SK-N-SH treated with all-trans-retinoic acid at 6 μM for 48 hours (cell line): ENCODE results near the gene SLC39A3.

Source experiments
- ATAC-seq: fragments of 200-7000 bp; cut with Tn5 transposase; 3 replicates; pipeline ENCODE4 v1.9.1; 2020; ENCODE audit warnings: mild to moderate bottlenecking, moderate library complexity
- ARNTL ChIP-seq: fragments of 450-650 bp; formaldehyde crosslinking; IDR thresholded peaks from 2 replicates; pipeline ENCODE4 v1.5.0; 2020; ENCODE audit warnings: low read depth, mild to moderate bottlenecking, moderate library complexity, borderline replicate concordance
- BACH2 ChIP-seq: fragments of 250-450 bp; sonication (Bioruptor Pico); IDR thresholded peaks from 2 replicates; pipeline ENCODE4 v1.9.0; 2021; ENCODE audit warnings: mild to moderate bottlenecking, borderline replicate concordance
- CREB5 ChIP-seq: fragments of 250-450 bp; sonication (Bioruptor Pico); IDR thresholded peaks from 2 replicates; pipeline ENCODE4 v1.5.1; 2020; ENCODE audit warnings: low read depth, mild to moderate bottlenecking, moderate library complexity
- CSDC2 ChIP-seq: fragments of 250-450 bp; sonication (Bioruptor Pico); IDR thresholded peaks from 2 replicates; pipeline ENCODE4 v1.5.0; 2020; ENCODE audit warnings: mild to moderate bottlenecking, moderate library complexity
- CSRNP3 ChIP-seq: fragments of 250-450 bp; sonication (Bioruptor Pico); IDR thresholded peaks from 2 replicates; pipeline ENCODE4 v1.5.1; 2021; ENCODE audit warnings: mild to moderate bottlenecking, moderate library complexity
- ESRRG ChIP-seq: fragments of 250-450 bp; sonication (Bioruptor Pico); IDR thresholded peaks from 2 replicates; pipeline ENCODE4 v1.6.1; 2021; ENCODE audit warnings: mild to moderate bottlenecking
- GLIS3 ChIP-seq: fragments of 250-450 bp; sonication (Bioruptor Pico); IDR thresholded peaks from 2 replicates; pipeline ENCODE4 v1.5.0; 2020; ENCODE audit warnings: mild to moderate bottlenecking, moderate library complexity
- ISL1 ChIP-seq: fragments of 250-450 bp; sonication (Bioruptor Pico); IDR thresholded peaks from 2 replicates; pipeline ENCODE4 v2.1.2; 2022; ENCODE audit warnings: mild to moderate bottlenecking, moderate library complexity
- OSR1 ChIP-seq: fragments of 250-450 bp; sonication (Bioruptor Pico); IDR thresholded peaks from 2 replicates; pipeline ENCODE4 v1.8.0; 2022; ENCODE audit warnings: moderate library complexity, mild to moderate bottlenecking, inconsistent platforms
- PATZ1 ChIP-seq: fragments of 250-450 bp; sonication (Bioruptor Pico); IDR thresholded peaks from 2 replicates; pipeline ENCODE4 v1.8.0; 2020; ENCODE audit warnings: mild to moderate bottlenecking, moderate library complexity, borderline replicate concordance
- PPARA ChIP-seq: fragments of 250-450 bp; sonication (Bioruptor Pico); IDR thresholded peaks from 2 replicates; pipeline ENCODE4 v1.5.0; 2020; ENCODE audit warnings: mild to moderate bottlenecking, borderline replicate concordance
- RARB ChIP-seq: fragments of 250-450 bp; sonication (Bioruptor Pico); IDR thresholded peaks from 2 replicates; pipeline ENCODE4 v1.8.0; 2021; ENCODE audit warnings: mild to moderate bottlenecking, moderate library complexity
- SNAI2 ChIP-seq: fragments of 250-450 bp; sonication (Bioruptor Pico); IDR thresholded peaks from 2 replicates; pipeline ENCODE4 v1.5.0; 2020; ENCODE audit warnings: mild to moderate bottlenecking, moderate library complexity
- TCF4 ChIP-seq: fragments of 250-450 bp; sonication (Bioruptor Pico); IDR thresholded peaks from 2 replicates; pipeline ENCODE4 v1.8.0; 2021; ENCODE audit warnings: mild to moderate bottlenecking, moderate library complexity, borderline replicate concordance
- TSHZ2 ChIP-seq: fragments of 250-450 bp; sonication (Bioruptor Pico); IDR thresholded peaks from 2 replicates; pipeline ENCODE4 v1.5.0; 2020; ENCODE audit warnings: mild to moderate bottlenecking, moderate library complexity
- ZC3H10 ChIP-seq: fragments of 250-450 bp; sonication (Bioruptor Pico); IDR thresholded peaks from 2 replicates; pipeline ENCODE4 v1.5.1; 2021; ENCODE audit warnings: mild to moderate bottlenecking, moderate library complexity
- ZFP3 ChIP-seq: fragments of 250-450 bp; sonication (Bioruptor Pico); IDR thresholded peaks from 2 replicates; pipeline ENCODE4 v1.5.0; 2020; ENCODE audit warnings: mild to moderate bottlenecking, moderate library complexity
- ZFP30 ChIP-seq: fragments of 450-650 bp; formaldehyde crosslinking; IDR thresholded peaks from 2 replicates; pipeline ENCODE4 v1.5.0; 2022; ENCODE audit warnings: mild to moderate bottlenecking, moderate library complexity
- ZNF565 ChIP-seq: fragments of 450-650 bp; formaldehyde crosslinking; conservative IDR thresholded peaks from 2 replicates; pipeline ENCODE4 v1.5.0; 2020; ENCODE audit warnings: low read depth, mild to moderate bottlenecking, moderate library complexity

SLC39A3 gene

GRCh38 chr19:2703691-2704216 is 36.1 kb downstream of the SLC39A3 start:
- TF ChIP-seq PPARA (CRISPR knock-in tag) (no peak), TCF4 (no peak)
- ATAC-seq: no peak

GRCh38 chr19:2703077-2703437 is 36.8 kb downstream of the SLC39A3 start:
- TF ChIP-seq BACH2 (CRISPR knock-in tag) (no peak), SNAI2 (CRISPR knock-in tag) (no peak), TSHZ2 (CRISPR knock-in tag) (no peak), ARNTL (CRISPR knock-in tag) (no peak), ZNF565 (CRISPR knock-in tag) (no peak), CSDC2 (CRISPR knock-in tag) (no peak), ZFP30 (CRISPR knock-in tag) (no peak), PATZ1 (CRISPR knock-in tag) (no peak), ESRRG (CRISPR knock-in tag) (no peak), TCF4 (no peak), CREB5 (no peak), ZFP3 (CRISPR knock-in tag) (no peak)
- no peak for ATAC-seq

GRCh38 chr19:2702170-2703076 is 37.4 kb downstream of the SLC39A3 start, which contains the start of gene GNG7:
Gene GNG7 (minus strand): TSS chr19:2702694. CDS start chr19:2520688, 182,006 bp downstream.
- no peak for TF ChIP-seq GLIS3 (CRISPR knock-in tag)
- TF ChIP-seq ZC3H10 (CRISPR knock-in tag): no peak
- no peak for TF ChIP-seq CSRNP3 (CRISPR knock-in tag)
- TF ChIP-seq PPARA (CRISPR knock-in tag): no peak
- TF ChIP-seq SNAI2 (CRISPR knock-in tag): no peak
- no peak for TF ChIP-seq OSR1
- TF ChIP-seq ISL1: no peak
- no peak for TF ChIP-seq CSDC2 (CRISPR knock-in tag)
- TF ChIP-seq ESRRG (CRISPR knock-in tag): no peak
- TF ChIP-seq BACH2 (CRISPR knock-in tag): no peak
- TF ChIP-seq RARB: no peak
- no peak for TF ChIP-seq PATZ1 (CRISPR knock-in tag)
- TF ChIP-seq ZFP30 (CRISPR knock-in tag): no peak
- TF ChIP-seq ARNTL (CRISPR knock-in tag): no peak
- TF ChIP-seq, all 23 proteins: peak for 0
- ATAC-seq: peak; percentile 100
